K562 (cell line): ENCODE data around the gene C13orf46. TPM values are rescaled to one million over a fixed set of nuclear protein-coding genes. Genes with fewer than 3 reads are reported as not detected.

Source experiments
- CREB3 ChIP-seq: fragments of 450-650 bp; conservative IDR thresholded peaks from 2 replicates; pipeline ENCODE4 v1.6.1; 2016; ENCODE audit warnings: missing genetic modification characterization, low read depth, mild to moderate bottlenecking, missing compliant biosample characterization, moderate library complexity
- KLF16 ChIP-seq: IDR thresholded peaks from 2 replicates; pipeline ENCODE4 v1.6.1; 2016; ENCODE audit warnings: antibody characterized with exemption
- ZNF407 ChIP-seq: fragments of 450-650 bp; IDR thresholded peaks from 2 replicates; pipeline ENCODE4 v1.6.1; 2016; ENCODE audit warnings: low read depth
- ZNF699 ChIP-seq: fragments of 250-450 bp; sonication (Bioruptor Pico); IDR thresholded peaks from 2 replicates; pipeline ENCODE4 v1.8.0; 2021; ENCODE audit warnings: mild to moderate bottlenecking, moderate library complexity; ENCODE audit not compliant: insufficient replicate concordance
- polyA plus RNA-seq, 8 experiments: library from polyadenylated mRNA; depleted of rRNA in 4 of 8; stranded (reverse) in 5 of 8; unstranded in 3 of 8; fragments of >200 nt; fragmentation: Nextera tagmentation in 2 of 8; fragmentation: Illumina TruSeq in 1 of 8; extraction: Ambion mirVana in 2 of 8; extraction: Trizol in 1 of 8; gene quantifications; 2 replicates each; pipeline versions ENCODE4 v1.2.1 to v1.2.3, GENCODE V29; 2011 to 2014; ENCODE audit warnings: inconsistent platforms in 1 of 8, missing spikeins in 1 of 8
- total RNA-seq, 7 experiments: library from RNA; depleted of rRNA in 6 of 7; stranded (reverse); fragments of >200 nt in 6 of 7; fragmentation: Illumina TruSeq in 2 of 7; extraction: Trizol in 2 of 7; gene quantifications; 2 replicates each; pipeline versions ENCODE4 v1.2.1 to v1.2.3, GENCODE V29; 2011 to 2021; ENCODE audit warnings: low replicate concordance in 1 of 7

The C13orf46 gene
- total and polyA plus RNA-seq, 9 of the 15 experiments (the other 6 are each of a cell fraction or from before 2014, with no cell fraction given), result 0.04 to 0.24 (median 0.05) TPM; not detected in 4

GRCh38 chr13:113903912-113904311 lies 70.0 kb downstream of the C13orf46 start (continued):
- TF ChIP-seq ZNF407 (no peak), ZNF699 (no peak), KLF16 (no peak), CREB3 (tag) (no peak)
- TF ChIP-seq, all 486 proteins: peak for 0

Other genes starting within 250 kb of the C13orf46 start
- gene TMEM255B, start 214.8 kb downstream of the C13orf46 start, total RNA-seq (2014; rRNA removed), result 0.23 and 0.33 TPM in 2 replicates
- 0.13 and 0.22 TPM in 2 replicates for gene TMEM255B, start 214.8 kb downstream of the C13orf46 start, total RNA-seq (2014; rRNA removed; fragmentation: Illumina TruSeq; extraction: Trizol)
- 0.30 and 0.36 TPM in 2 replicates for gene TMEM255B, start 214.8 kb downstream of the C13orf46 start, total RNA-seq (2015; rRNA removed; fragmentation: Illumina TruSeq; extraction: Trizol)
- 0.72 and 0.75 TPM in 2 replicates for gene TMEM255B, start 214.8 kb downstream of the C13orf46 start, total RNA-seq (2021)
- 0.20 and 0.45 TPM in 2 replicates for gene TMEM255B, start 214.8 kb downstream of the C13orf46 start, polyA plus RNA-seq (2011; rRNA removed)
- 0.42 and 0.46 TPM in 2 replicates for gene TMEM255B, start 214.8 kb downstream of the C13orf46 start, polyA plus RNA-seq (2014; fragmentation: Illumina TruSeq; extraction: Trizol)
- gene TMEM255B, start 214.8 kb downstream of the C13orf46 start, polyA plus RNA-seq (2014; fragmentation: Nextera tagmentation; extraction: Ambion mirVana), result under 1 TPM; 0.01 to 0.04 TPM
- 0.40 and 0.46 TPM in 2 replicates for gene TMEM255B, start 214.8 kb downstream of the C13orf46 start, polyA plus RNA-seq (2014; rRNA removed)
- 8.4 and 8.8 TPM in 2 replicates for gene GAS6, start 110.0 kb downstream of the C13orf46 start, total RNA-seq (2014; rRNA removed)
- gene GAS6, start 110.0 kb downstream of the C13orf46 start, total RNA-seq (2014; rRNA removed; fragmentation: Illumina TruSeq; extraction: Trizol), result 0.99 and 1.7 TPM in 2 replicates
- 4.2 and 4.6 TPM in 2 replicates for gene GAS6, start 110.0 kb downstream of the C13orf46 start, total RNA-seq (2015; rRNA removed; fragmentation: Illumina TruSeq; extraction: Trizol)
- gene GAS6, start 110.0 kb downstream of the C13orf46 start, total RNA-seq (2021), result 9.6 and 9.7 TPM in 2 replicates
- 4.9 and 8.8 TPM in 2 replicates for gene GAS6, start 110.0 kb downstream of the C13orf46 start, polyA plus RNA-seq (2011; rRNA removed)
- 4.4 and 6.1 TPM in 2 replicates for gene GAS6, start 110.0 kb downstream of the C13orf46 start, polyA plus RNA-seq (2014; fragmentation: Illumina TruSeq; extraction: Trizol)
- under 1 TPM in 1 of 2 experiments, not detected in 1; 0.14 TPM for gene GAS6, start 110.0 kb downstream of the C13orf46 start, polyA plus RNA-seq (2014; fragmentation: Nextera tagmentation; extraction: Ambion mirVana)
- gene GAS6, start 110.0 kb downstream of the C13orf46 start, polyA plus RNA-seq (2014; rRNA removed), result 9.7 and 10.9 TPM in 2 replicates
- 15.3 and 17.8 TPM in 2 replicates for gene RASA3, start 158.5 kb upstream of the C13orf46 start, total RNA-seq (2014; rRNA removed)
- gene RASA3, start 158.5 kb upstream of the C13orf46 start, total RNA-seq (2014; rRNA removed; fragmentation: Illumina TruSeq; extraction: Trizol), result 9.6 and 10.7 TPM in 2 replicates
- 12.9 and 13.7 TPM in 2 replicates for gene RASA3, start 158.5 kb upstream of the C13orf46 start, total RNA-seq (2015; rRNA removed; fragmentation: Illumina TruSeq; extraction: Trizol)
- gene RASA3, start 158.5 kb upstream of the C13orf46 start, total RNA-seq (2021), result 21.4 and 25.3 TPM in 2 replicates
- gene RASA3, start 158.5 kb upstream of the C13orf46 start, polyA plus RNA-seq (2011; rRNA removed), result 14.1 and 14.4 TPM in 2 replicates
- gene RASA3, start 158.5 kb upstream of the C13orf46 start, polyA plus RNA-seq (2014; fragmentation: Illumina TruSeq; extraction: Trizol), result 17.3 and 19.7 TPM in 2 replicates
- 1 to 10 TPM in 1 of 2 experiments, under 1 TPM in 1; 0.72 to 1.2 TPM for gene RASA3, start 158.5 kb upstream of the C13orf46 start, polyA plus RNA-seq (2014; fragmentation: Nextera tagmentation; extraction: Ambion mirVana)
- 19.1 and 21.9 TPM in 2 replicates for gene RASA3, start 158.5 kb upstream of the C13orf46 start, polyA plus RNA-seq (2014; rRNA removed)
- gene CFAP97D2, start 205.2 kb upstream of the C13orf46 start, total RNA-seq (2014; rRNA removed), result not detected in 2 replicates
- not detected in 2 replicates for gene CFAP97D2, start 205.2 kb upstream of the C13orf46 start, total RNA-seq (2014; rRNA removed; fragmentation: Illumina TruSeq; extraction: Trizol)
- gene CFAP97D2, start 205.2 kb upstream of the C13orf46 start, total RNA-seq (2015; rRNA removed; fragmentation: Illumina TruSeq; extraction: Trizol), result not detected in 2 replicates
- gene CFAP97D2, start 205.2 kb upstream of the C13orf46 start, total RNA-seq (2021), result not detected in 2 replicates
- gene CFAP97D2, start 205.2 kb upstream of the C13orf46 start, polyA plus RNA-seq (2011; rRNA removed), result not detected in 2 replicates
- not detected in 2 replicates for gene CFAP97D2, start 205.2 kb upstream of the C13orf46 start, polyA plus RNA-seq (2014; fragmentation: Illumina TruSeq; extraction: Trizol)
- not detected for gene CFAP97D2, start 205.2 kb upstream of the C13orf46 start, polyA plus RNA-seq (2014; fragmentation: Nextera tagmentation; extraction: Ambion mirVana)
- gene CFAP97D2, start 205.2 kb upstream of the C13orf46 start, polyA plus RNA-seq (2014; rRNA removed), result not detected in 2 replicates